HL-60 (cell line): ENCODE results near the gene DENND6B.

ENCODE experiments used
- CTCF ChIP-seq: IDR thresholded peaks from one replicate; pipeline ENCODE4 v1.5.1; 2011; ENCODE audit warnings: low read length, control low read depth, inconsistent platforms; ENCODE audit not compliant: insufficient read depth
- POLR2AphosphoS5 ChIP-seq: IDR thresholded peaks from 2 replicates; pipeline ENCODE4 v1.6.1; 2012; ENCODE audit warnings: low read depth
- REST ChIP-seq: IDR thresholded peaks from 2 replicates; pipeline ENCODE4 v1.6.1; 2012; ENCODE audit warnings: low read depth; ENCODE audit not compliant: insufficient replicate concordance
- SPI1 ChIP-seq: IDR thresholded peaks from 2 replicates; pipeline ENCODE4 v1.6.1; 2012; ENCODE audit warnings: low read depth, mild to moderate bottlenecking, borderline replicate concordance

- TF ChIP-seq CTCF (peak; percentile 8), POLR2AphosphoS5 (no peak), SPI1 (no peak), REST (no peak)
These were observed 52.5 kb downstream of the DENND6B start for GRCh38 chr22:50274311-50274710.
